Inflammatory macrophage (primary cell): ENCODE measurements around the gene KLHL6.
"Not testable (repeated sequence)": the region's sequence is repeated elsewhere in the genome, so short reads cannot be mapped to it uniquely, and the experiment has no call there.

Experiments used
- DNase-seq, 2 donors: peaks; one replicate each; pipeline ENCODE4 v3.0.0-alpha.2; 2020 to 2022
- total RNA-seq, 18 experiments: gene quantifications; one replicate each; lab custom pipeline; 2026; ENCODE audit warnings: mixed read lengths in 6 of 18, inconsistent platforms in 2 of 18; lab: John Stamatoyannopoulos, UW

Gene KLHL6, protein sequence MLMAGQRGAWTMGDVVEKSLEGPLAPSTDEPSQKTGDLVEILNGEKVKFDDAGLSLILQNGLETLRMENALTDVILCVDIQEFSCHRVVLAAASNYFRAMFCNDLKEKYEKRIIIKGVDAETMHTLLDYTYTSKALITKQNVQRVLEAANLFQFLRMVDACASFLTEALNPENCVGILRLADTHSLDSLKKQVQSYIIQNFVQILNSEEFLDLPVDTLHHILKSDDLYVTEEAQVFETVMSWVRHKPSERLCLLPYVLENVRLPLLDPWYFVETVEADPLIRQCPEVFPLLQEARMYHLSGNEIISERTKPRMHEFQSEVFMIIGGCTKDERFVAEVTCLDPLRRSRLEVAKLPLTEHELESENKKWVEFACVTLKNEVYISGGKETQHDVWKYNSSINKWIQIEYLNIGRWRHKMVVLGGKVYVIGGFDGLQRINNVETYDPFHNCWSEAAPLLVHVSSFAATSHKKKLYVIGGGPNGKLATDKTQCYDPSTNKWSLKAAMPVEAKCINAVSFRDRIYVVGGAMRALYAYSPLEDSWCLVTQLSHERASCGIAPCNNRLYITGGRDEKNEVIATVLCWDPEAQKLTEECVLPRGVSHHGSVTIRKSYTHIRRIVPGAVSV
- total RNA-seq = 74.7 to 275 (median 172) reads per million in 18 experiments

- peak; percentile 86 to 88 for DNase-seq
Observed at GRCh38 chr3:183555541-183556081, at the start of gene KLHL6. Gene KLHL6 (minus strand): TSS chr3:183555706. CDS start chr3:183555653, 53 bp downstream.

- DNase-seq = no peak
Observed at GRCh38 chr3:183597959-183598358, 42.5 kb upstream of the KLHL6 start.

DNA sequence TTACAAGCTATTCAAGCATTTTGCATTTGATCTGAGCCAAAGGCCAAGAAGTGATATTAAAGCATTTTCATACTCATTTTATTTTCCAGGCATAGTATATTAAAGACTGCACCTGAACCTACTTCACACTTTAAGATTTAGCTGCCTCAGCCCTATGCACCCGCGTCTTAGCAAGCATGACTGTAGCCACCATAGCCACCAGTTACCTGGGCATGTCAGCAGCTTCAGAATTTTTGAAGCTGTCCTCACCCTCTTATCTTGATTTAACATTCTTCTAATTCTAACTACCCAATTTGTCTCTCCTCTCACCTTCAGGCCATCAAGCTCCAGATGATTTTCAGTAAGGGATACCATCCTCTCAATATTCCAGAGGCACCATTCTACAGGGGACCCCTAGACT is 39.1 kb upstream of the KLHL6 start:
- DNase-seq = no peak

DNA sequence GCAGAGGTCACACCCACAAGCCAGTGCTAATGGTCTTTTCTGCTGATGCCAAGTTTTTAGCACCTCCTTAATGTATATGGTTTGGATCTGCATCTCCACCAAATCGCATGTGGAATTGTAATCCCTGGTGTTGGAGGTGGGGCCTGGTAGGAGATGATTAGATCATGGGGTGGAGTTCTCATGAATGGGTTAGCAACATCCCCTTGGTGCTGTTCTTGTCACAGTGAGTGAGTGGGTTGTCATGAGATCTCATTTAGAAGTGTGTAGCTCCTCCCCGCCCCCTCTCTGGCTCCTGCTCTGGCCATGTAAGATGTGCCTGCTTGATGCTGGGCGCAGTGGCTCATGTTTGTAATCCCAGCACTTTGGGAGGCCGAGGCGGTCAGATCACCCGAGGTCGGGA is 37.3 kb upstream of the KLHL6 start:
- DNase-seq = peak; percentile 21 to 59

DNA sequence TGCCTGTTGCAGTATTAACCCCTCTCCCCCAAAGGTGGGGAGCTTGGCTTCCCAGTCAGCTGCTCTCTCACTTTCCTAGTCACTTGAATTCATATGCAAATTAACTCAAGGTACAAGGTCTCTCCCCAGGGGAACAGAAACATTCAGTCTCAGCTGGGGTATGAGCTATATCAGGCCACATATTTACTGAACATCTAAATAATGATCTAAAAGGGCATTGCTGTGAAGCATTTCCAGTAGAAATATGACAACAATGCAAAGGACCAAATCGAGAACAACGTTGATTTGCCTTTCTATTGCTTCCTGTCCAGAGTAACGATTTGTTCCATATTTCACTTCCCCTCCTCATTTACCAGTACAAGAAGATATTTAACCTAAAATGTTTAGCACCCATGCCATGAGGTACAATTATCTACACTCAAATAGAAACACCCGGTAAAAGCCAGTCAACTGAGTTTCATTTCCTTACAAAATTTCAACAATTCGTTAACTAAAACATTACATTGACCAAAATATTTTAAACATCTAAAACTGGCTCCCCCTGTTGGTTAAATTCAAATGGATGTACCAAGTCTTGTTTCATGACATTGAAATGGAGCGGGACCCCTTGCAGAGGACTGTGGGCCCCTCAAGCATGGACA is 36.5 kb upstream of the KLHL6 start:
- DNase-seq = peak; percentile 6 to 41

DNA sequence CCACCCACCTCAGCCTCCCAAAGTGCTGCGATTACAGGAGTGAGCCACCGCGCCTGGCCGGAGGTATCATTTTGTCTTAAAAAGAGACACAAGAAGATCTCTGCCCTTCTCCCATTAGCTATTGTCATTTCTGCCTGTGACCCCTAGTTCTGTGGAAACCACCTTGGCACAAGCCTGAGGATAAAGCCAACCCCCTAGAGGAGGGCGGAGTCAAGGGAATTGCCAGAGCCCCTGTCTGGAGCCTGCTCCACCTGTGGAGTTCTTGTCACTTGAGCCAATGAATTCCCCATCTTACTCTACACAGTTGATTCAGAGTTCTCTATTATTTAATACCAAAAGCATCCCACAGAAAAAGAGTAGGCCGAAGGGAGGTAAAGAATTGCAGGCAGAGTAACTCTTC is 34.9 kb upstream of the KLHL6 start:
- no peak for DNase-seq

DNA sequence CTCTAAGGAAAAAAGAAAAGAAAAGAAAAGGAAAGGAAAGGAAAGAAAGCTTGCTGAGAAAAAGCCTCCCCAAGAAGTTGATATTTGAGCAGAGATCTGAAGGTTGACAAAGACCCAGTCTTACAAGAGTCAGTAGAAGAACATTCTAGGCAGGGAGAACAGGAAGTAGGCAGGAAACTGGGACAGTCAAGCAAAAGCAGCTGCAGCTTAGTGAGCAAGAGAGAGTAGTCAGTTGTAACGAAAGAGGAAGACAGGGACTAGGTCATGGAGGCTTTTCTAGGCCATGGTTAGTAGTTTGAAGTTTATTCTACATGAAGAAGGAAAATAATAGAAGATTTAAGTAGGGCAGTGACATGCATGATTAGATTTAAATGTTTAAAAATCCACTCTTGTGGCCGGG is 31.8 kb upstream of the KLHL6 start:
- DNase-seq = peak; percentile 71 to 74

DNA sequence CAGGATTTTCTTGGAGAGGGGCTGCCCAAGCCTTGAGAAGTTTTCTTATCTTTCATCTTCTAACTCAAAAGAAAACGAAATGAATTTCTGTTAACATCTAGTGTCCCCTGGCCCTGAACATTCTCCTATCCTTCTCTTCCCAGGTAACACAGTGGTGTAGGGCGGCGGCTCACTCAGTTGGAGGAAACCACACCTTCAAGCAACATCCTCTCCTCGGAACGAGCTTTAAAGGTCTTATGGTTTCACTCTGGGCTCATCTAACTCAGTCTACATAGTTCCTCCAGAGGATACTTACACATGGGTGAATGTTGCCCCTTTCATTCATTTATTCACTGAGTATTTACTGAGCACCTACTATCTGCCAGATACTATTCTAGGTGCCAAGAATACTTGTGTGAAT is 31.0 kb upstream of the KLHL6 start:
- DNase-seq = no peak

GRCh38 chr3:183584914-183585280 is 29.4 kb upstream of the KLHL6 start:
- DNase-seq = no peak

GRCh38 chr3:183584246-183584913 is 28.9 kb upstream of the KLHL6 start:
- DNase-seq = no peak

DNA sequence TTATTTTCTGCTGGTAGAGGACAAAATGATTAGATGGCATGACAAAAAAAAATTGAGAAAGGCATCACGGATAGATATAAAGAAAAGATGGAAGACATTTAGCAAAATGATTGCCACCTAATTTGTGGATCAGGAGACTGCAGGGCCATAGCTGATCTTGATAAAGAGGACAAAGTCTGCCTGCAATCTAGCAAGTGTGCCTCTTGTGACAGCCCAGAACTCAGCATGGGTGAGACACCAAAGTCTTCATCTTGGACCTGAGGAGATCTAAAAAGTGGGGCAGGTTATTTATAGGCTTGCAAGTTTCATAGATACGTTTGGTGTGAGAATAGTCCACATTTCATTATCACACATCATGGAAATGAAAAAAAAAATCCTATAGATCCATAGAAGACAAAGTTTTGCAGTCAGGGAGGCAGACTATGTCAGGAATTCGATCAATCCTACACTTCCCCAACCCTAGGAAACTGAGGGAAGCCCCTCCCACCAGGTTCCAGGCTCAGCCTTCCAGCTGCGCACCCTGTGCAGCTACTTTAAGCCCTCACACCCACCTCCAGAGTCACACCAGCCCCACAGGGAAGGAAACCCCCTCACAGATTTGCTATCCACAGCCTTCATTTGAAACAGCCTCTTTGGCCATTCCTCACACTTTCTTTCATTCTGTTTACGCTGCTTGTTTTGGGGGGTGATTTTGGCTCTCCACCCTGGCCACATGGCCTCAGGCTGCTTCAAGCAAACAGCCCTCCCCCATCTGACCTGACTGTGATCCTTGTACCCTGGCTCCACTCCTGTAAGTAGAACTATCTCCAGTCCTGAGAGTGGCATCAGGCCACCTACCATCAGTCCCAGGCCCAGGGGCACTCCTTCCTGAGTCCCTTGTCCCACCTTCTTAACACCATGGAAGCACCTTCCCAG is 28.1 kb upstream of the KLHL6 start:
- no peak for DNase-seq

- DNase-seq = no peak
Observed at GRCh38 chr3:183582161-183582560, 26.7 kb upstream of the KLHL6 start.

DNA sequence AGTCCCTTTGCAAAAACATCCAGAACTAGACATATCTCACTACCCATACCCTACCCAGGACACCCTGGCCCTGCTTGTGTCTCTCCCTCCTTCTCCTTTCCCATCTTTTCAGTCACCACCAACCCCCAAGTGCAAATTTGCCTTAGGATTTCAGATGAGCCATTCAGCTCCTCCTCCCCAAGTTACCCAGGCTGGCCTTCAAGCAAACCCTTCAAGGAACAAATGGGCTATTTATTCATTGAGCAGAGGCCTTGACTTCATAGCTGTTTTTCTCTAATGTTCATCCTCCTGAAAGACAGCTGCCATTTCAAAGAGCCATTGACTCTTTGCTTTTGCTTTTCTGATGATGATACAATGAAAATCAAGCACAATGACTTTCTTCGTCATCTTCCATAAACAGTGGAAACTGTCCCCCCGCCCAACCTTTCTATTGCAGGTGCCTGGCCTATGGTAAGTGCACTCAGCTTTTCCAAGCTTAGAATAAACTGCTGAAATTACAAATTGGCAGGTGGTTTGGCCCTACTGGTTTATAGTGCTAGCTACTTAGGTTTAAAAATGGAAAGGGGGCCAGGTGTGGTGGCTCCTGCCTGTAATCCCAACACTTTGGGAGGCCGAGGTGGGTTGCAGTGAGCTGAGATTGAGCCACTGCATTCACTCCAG is 26.1 kb upstream of the KLHL6 start:
- no peak for DNase-seq

GRCh38 chr3:183579967-183580900 is 24.7 kb upstream of the KLHL6 start:
- no peak for DNase-seq

GRCh38 chr3:183578179-183578578 is 22.7 kb upstream of the KLHL6 start:
- DNase-seq = no peak

GRCh38 chr3:183577346-183577745 is 21.8 kb upstream of the KLHL6 start:
- DNase-seq = no peak

DNA sequence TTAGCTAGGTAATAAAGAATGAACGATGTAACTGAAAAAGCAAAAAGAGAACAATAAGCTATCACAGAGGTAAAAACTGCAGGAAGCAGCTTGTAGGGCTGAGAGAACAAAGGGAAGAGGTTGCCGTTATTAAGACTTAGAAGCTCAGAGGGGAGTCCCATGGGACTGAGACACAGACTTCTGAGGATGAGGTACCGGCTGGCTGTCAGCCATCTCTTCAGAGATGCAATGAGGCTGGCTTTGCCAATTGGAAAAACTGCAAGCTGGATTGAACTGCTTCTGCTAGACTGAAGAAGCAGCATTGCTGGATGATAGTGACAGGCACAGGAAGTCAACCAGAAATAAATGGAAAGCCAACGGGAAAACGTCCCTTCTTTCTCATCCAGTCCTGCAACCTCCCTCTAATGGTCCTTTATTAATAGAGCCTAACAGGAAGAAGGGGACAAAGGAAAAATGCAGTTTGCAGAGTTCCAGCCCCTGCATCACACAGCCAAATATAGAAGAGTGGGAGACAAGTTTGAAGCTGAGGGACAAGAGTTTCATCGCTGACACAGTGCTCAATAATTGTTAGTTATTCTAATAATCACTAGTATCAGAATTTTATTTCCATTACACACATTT is 21.1 kb upstream of the KLHL6 start:
- no peak for DNase-seq

GRCh38 chr3:183572935-183573334 is 17.4 kb upstream of the KLHL6 start:
- DNase-seq = no peak

DNA sequence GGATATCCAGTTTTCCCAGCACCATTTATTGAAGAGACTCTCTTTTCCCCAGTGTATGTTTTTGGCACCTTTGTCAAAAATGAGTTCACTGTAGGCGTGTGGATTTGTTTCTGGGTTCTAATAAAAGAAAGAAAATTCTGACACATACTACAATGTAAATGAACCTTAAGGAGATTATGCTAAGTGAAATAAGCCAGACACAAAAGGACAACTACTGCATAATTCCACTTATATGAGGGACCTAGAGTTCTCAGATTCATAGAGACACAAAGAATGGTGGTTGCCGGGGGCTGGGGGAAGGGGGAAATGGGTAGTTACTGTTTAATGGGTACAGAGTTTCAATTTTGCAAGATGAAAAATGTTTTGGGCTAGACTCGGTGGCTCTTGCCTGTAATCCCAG is 14.7 kb upstream of the KLHL6 start:
- DNase-seq = not testable (repeated sequence)

GRCh38 chr3:183566880-183567279 is 11.4 kb upstream of the KLHL6 start:
- DNase-seq = no peak
